Stimulated activated CD8-positive, alpha-beta memory T cell treated with anti-CD3 and anti-CD28 coated beads, Interleukin-15, amount 100 ng/mL, for 1 hour (primary cell): ENCODE results near the gene KCNK3.
"Not testable (repeated sequence)": the region's sequence is repeated elsewhere in the genome, so short reads cannot be mapped to it uniquely, and the experiment has no call there.

ENCODE experiments used
- DNase-seq: peaks from one replicate; pipeline ENCODE4 v3.0.0-alpha.2; 2020; ENCODE audit warnings: low read depth

The KCNK3 gene

DNA sequence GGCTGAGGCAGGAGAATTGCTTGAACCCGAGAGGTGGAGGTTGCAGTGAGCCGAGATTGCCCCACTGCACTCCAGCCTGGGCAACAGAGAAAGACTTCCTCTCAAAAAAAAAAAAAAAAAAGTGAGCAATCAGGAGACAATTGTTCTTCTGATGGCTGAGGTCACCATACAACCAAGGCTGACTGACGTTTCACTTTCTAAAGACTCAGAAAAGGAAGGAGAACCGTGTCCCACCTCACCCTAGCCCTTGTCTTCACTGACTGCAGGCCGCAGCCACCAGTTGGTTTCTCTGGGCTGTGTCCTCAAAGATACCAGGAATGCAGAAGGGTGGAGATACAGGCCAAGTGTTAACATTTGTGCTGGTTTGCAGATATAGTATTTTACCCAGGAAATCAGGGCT is 63.8 kb downstream of the KCNK3 start:
- DNase-seq: no peak

DNA sequence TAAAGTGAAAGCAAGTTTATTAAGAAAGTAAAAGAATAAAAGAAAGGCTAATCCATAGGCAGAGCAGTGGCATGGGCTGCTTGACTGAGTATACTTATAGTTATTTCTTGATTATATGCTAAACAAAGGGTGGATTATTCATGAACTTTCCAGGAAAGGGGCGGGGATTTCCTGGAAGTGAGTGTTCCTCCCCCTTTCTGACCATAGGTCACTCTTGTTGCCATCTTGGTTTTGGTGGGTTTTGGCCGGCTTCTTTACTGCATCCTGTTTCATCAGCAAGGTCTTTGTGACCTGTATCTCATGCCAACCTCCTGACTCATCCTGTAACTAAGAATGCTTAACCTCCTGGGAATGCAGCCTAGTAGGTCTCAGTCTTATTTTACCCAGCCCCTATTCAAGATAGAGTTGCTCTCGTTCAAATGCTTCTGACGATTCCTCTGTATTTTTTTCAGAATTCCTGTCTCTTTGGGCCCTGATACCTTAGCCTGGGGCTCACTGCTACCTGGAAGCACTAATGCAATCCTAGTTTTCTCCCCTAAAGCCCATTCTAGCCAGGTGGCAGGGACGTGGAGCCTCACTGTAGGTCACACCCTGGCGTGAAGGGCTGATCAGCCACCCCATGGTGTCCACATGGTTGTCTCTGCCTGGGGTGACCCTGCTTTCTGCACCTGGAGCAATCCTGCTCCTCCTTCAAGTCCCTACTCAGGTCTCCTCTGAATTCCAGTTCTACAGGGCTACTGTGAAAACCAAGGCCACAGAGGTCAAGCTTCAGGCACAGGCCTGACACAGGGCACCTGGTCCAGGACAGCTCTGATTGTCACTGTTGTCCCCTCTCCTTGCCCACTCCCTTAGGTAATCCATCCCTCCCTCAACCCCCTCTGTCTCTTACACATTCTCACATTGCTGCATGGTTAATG is 65.6 kb downstream of the KCNK3 start:
- no peak for DNase-seq

DNA sequence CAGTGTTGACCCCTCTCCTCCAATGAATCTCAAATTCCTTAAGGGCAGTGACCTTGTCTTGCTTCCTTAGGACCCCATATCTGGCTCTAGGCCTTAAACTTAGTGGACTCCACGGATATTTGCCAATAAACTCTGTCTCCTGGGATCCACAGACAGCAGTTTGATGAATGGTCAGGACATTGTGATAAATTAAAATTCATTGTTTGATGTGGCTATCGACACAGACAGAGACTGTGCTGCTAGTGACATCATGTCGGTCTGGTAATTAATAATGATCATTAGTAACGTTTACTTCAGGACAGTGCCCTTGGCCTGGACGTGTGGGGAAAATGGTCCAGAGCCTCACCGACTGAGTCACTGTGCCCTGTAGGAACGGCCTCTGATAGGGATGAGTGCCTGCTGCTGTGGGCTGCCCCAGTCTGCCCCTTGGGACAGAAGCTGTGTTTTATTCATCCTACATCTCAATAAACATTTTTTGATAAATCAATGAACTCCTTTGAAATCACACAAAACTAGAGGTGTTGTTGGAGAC is 66.3 kb downstream of the KCNK3 start:
- no peak for DNase-seq

DNA sequence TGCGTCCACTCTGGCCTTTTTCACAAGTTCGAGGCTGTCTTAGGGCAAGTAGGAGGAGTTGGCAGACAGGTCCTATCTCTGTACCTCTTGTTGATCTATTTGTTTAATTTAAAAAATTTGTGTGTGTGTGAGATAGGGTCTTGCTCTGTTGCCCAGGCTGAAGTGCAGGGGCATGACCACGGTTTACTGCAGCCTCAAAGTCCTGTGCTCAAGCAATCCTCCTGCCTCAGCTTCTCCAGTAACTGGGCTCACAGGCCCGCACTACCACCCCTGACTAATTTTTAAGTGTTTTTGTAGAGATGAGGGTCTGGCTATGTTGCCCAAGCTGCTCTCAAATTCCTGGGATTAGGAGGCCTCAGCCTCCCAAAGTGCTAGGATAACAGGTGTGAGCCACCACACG is 67.3 kb downstream of the KCNK3 start:
- no peak for DNase-seq

DNA sequence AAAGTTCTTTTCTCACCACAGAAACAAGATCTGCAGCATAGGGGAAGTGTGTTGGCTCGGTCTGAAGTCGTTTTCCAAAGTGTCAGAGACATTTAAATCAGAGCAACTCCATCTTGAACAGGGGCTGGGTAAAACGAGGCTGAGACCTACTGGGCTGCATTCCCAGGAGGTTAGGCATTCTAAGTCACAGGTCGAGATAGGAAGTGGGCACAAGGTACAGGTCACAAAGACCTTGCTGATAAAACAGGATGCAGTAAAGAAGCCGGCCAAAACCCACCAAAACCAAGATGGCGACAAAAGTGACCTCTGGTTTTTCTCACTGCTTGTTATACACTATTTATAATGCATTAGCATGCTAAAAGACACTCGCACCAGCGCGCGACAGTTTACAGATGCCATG is 68.5 kb downstream of the KCNK3 start:
- DNase-seq: not testable (repeated sequence)

- no peak for DNase-seq
Observed at GRCh38 chr2:26763019-26763418, 70.5 kb downstream of the KCNK3 start.

GRCh38 chr2:26764078-26764887 is 71.8 kb downstream of the KCNK3 start, which contains the start of gene SLC35F6:
Gene SLC35F6 (plus strand): TSS chr2:26764284. CDS start chr2:26764350, 66 bp downstream.
- DNase-seq: peak; percentile 57

GRCh38 chr2:26764906-26765305 is 72.4 kb downstream of the KCNK3 start:
- no peak for DNase-seq

- no peak for DNase-seq
Observed at GRCh38 chr2:26765475-26766200, 73.1 kb downstream of the KCNK3 start.

DNA sequence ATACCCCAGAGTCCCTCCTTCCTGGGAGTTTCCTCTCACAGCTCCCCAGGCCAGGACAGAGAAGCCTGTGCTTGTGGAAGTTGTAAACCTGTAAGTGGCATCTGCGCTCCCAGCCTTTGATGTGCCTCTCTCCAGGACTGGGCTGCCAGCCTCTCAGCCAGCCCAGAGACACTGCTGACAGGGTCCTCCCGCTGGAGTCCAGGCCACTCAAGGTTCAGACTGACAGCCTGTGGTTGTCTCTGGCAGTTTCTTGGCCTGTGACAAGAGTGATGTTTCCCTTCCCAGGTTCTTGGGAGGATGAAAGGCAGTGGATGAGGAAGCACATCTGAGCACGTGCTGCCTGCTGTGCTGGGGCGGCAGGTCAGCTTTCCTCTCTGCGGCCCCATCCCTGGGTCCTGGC is 74.6 kb downstream of the KCNK3 start:
- DNase-seq: no peak

DNA sequence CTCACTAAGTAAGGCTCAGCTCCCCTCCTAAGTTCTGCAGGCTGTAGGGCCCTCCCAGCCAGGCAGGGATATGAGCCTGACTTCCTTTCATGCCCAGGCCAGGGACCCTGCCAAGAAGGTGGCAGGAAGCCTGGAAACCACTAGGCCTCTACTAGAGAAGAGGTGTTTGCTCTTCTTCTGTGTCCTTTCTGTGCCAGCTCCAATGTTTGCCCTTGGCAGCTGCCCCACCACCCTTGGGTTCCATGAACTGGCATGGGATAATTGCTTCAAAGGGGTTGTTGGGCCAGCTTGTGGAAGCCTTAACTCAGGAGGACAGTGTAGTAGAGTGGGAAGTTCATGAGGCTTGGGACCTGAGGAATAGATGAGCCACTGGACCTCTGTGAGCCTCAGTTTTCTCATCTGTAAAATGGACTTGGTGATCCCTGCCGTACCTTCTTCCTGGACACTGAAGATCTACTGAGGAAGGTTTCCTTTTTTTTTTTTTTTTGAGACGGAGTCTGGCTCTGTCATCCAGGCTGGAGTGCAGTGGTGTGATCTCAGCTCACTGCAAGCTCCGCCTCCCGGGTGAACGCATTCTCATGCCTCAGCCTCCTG is 75.5 kb downstream of the KCNK3 start:
- DNase-seq: no peak

DNA sequence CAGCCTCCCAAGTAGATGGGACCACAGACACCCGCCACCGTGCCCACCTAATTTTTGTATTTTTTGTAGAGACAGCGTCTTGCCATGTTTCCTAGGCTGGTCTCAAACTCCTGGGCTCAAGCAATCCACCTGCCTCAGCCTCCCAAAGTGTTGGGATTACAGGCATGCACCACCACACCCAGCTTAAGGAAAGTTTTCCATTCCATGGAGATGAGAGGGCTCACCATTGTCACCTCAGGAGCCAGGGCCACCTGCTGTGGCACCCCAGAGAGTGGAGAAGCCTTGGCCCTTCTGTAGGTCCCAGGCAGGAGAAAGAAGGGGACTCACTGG is 76.2 kb downstream of the KCNK3 start:
- no peak for DNase-seq

DNA sequence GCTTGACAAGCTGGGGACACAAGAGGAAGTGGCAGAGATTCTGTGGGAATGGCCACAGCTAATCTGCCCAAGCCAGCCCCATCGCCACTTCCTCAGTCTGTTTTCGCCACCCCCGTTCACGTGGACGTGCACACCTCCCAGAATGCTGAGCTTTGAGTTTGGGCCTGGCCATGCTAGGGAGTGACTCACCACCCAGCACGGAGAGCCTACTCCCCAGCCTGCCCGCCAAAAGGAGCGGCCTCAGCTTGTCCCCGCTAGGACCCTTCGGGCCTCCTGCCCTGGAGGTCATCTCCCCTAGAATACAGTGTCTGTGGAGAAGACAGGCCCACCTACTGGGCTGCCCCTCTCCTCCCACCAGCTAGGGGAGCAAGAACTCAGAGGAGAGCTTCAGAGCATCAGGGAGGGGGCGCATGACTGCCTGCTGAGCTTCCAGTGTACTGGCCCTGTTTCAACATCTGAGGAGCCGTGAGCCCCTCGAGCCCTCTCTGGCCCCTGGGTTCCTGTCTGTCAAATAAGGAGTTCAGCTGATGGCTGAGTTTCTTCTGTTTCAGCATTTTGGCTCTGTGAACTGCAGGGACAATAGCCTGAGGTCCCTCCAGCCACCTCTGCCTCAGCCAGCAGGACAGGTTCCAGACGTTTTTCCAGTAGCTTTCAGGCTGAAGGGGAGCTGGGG is 76.7 kb downstream of the KCNK3 start:
- no peak for DNase-seq

GRCh38 chr2:26770986-26771586 is 78.6 kb downstream of the KCNK3 start:
- no peak for DNase-seq

GRCh38 chr2:26772064-26773001 is 79.8 kb downstream of the KCNK3 start:
- DNase-seq: no peak

- DNase-seq: no peak
Observed at GRCh38 chr2:26776195-26776800, 83.8 kb downstream of the KCNK3 start.

DNA sequence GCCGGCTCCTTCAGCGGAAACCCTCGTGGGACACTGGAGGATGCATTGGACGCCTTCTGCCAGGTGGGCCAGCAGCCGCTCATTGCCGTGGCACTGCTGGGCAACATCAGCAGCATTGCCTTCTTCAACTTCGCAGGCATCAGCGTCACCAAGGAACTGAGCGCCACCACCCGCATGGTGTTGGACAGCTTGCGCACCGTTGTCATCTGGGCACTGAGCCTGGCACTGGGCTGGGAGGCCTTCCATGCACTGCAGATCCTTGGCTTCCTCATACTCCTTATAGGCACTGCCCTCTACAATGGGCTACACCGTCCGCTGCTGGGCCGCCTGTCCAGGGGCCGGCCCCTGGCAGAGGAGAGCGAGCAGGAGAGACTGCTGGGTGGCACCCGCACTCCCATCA is 85.6 kb downstream of the KCNK3 start:
- DNase-seq: no peak

DNA sequence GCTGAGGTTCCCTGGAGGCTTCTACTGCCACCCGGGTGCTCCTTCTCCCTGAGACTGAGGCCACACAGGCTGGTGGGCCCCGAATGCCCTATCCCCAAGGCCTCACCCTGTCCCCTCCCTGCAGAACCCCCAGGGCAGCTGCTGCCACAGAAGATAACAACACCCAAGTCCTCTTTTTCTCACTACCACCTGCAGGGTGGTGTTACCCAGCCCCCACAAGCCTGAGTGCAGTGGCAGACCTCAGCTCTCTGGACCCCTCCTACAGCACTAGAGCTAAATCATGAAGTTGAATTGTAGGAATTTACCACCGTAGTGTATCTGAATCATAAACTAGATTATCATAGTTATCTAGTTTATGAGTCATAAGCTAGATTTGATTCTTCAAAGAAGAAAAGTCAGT is 86.0 kb downstream of the KCNK3 start:
- no peak for DNase-seq

DNA sequence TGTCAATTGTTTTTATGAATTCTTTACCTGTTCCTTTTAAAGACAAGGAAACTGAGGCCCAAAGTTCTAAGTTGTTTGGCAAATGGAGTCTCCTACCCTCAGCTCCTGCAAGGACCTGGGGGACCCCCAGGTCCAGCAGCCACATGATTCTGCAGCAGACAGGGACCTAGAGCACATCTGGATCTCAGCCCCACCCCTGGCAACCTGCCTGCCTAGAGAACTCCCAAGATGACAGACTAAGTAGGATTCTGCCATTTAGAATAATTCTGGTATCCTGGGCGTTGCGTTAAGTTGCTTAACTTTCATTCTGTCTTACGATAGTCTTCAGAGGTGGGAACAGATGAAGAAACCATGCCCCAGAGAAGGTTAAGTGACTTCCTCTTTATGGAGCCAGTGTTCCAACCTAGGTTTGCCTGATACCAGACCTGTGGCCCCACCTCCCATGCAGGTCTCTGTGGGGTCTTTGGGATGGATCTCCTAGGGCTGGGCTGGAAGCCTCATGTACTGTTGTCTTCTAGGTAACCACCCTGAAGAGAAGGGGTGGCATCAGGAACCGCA is 87.8 kb downstream of the KCNK3 start:
- no peak for DNase-seq
